Skeletal muscle satellite cell (primary cell): Measurements from ENCODE around the gene PRRG1.
"Not testable (repeated sequence)": the region's sequence is repeated elsewhere in the genome, so short reads cannot be mapped to it uniquely, and the experiment has no call there.

Source experiments
- H3K27me3 ChIP-seq: 2 replicates; pipeline ENCODE4 v1.7.0; 2013; ENCODE audit warnings: low read length; ENCODE audit not compliant: control insufficient read depth, insufficient read depth
- H3K36me3 ChIP-seq: 2 replicates; pipeline ENCODE4 v1.7.0; 2013; ENCODE audit warnings: mild to moderate bottlenecking, control low read depth, low read length; ENCODE audit not compliant: insufficient read depth
- H3K4me1 ChIP-seq: 2 replicates; pipeline ENCODE4 v1.7.0; 2013; ENCODE audit warnings: low read length; ENCODE audit not compliant: control insufficient read depth, insufficient read depth
- H3K4me2 ChIP-seq: 2 replicates; pipeline ENCODE4 v1.7.0; 2013; ENCODE audit warnings: mild to moderate bottlenecking, low read length
- H3K4me3 ChIP-seq: 2 replicates; pipeline ENCODE4 v1.7.0; 2013; ENCODE audit warnings: low read length
- H3K9ac ChIP-seq: 2 replicates; pipeline ENCODE4 v1.7.0; 2013; ENCODE audit warnings: mild to moderate bottlenecking, low read depth, low read length, moderate library complexity
- H3K9me3 ChIP-seq: replicated peaks from 2 replicates; pipeline ENCODE4 v1.7.0; 2013; ENCODE audit warnings: mild to moderate bottlenecking, control low read depth, low read length

Gene PRRG1

GRCh38 chrX:37474478-37474877 lies 125.3 kb downstream of the PRRG1 start:
- Histone ChIP-seq H3K9me3 (no peaks in the 10 kb centered on the region), H3K9ac (no peak overlapping the region), H3K27me3 (no peaks in the 10 kb centered on the region), H3K4me1 (no peaks in the 10 kb centered on the region), H3K36me3 (no peaks in the 10 kb centered on the region), H3K4me2 (no peak overlapping the region), H3K4me3 (no peak overlapping the region)

DNA sequence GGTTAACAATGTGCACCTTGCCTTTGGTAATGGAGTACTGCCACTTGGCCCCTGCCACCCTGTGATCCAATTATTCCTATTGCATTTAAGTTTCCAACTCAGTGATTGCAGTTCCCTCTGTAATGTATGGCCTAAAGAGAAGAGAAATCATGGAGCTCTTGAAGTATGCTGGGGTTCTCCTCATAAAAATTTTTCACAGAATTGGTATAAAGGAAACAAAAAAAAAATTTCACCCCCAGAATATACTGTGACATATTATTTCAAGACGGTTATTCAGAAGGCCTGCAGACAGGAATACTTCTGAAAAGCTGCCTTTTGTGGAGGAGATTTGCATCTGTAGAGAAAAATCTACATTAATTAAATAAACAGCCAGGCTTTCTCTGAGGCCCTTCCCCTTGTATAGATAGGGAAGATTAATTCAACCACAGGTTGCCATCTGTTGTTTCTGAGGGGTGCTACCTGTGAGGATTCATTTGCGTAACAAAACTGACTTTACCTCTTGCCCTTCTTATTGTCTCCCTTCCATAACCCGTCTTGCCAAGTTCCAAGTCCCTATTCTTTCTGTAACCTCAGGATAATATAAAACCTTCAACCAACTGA lies 127.5 kb downstream of the PRRG1 start:
- no peak overlapping the region for H3K4me2 ChIP-seq
- H3K36me3 ChIP-seq, result no peaks in the 10 kb centered on the region
- H3K9ac ChIP-seq, result no peak overlapping the region
- H3K9me3 ChIP-seq, result no peaks in the 10 kb centered on the region
- H3K27me3 ChIP-seq, result no peaks in the 10 kb centered on the region
- no peaks in the 10 kb centered on the region for H3K4me1 ChIP-seq
- no peak overlapping the region for H3K4me3 ChIP-seq

DNA sequence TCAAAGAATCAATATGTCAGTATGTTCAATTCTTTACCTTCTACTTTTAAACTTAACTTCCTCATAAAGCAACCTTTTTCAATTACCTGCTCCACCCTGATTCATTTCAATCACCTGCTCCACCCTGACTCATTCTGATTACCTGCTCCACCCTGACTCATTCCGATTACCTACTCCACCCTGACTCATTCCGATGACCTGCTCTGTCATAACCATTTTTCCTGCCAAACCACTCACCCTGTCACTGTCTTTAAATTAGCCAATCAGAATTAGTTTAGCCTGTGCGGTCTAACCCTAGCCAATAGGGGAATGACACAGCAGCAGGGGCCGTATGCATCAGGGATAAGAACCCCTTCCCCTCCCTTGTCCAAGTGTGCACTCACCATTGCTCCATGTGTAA lies 135.2 kb downstream of the PRRG1 start:
- H3K27me3 ChIP-seq, H3K36me3 ChIP-seq, H3K4me2 ChIP-seq, H3K4me3 ChIP-seq, H3K9ac ChIP-seq, H3K4me1 ChIP-seq, H3K9me3 ChIP-seq: not testable (repeated sequence)

GRCh38 chrX:37485429-37485828 lies 136.3 kb downstream of the PRRG1 start:
- no peaks in the 10 kb centered on the region for H3K4me1 ChIP-seq
- no peak overlapping the region for H3K4me2 ChIP-seq
- no peaks in the 10 kb centered on the region for H3K27me3 ChIP-seq
- H3K36me3 ChIP-seq, result no peaks in the 10 kb centered on the region
- H3K9me3 ChIP-seq, result no peaks in the 10 kb centered on the region
- H3K4me3 ChIP-seq, result no peak overlapping the region
- H3K9ac ChIP-seq, result no peak overlapping the region

DNA sequence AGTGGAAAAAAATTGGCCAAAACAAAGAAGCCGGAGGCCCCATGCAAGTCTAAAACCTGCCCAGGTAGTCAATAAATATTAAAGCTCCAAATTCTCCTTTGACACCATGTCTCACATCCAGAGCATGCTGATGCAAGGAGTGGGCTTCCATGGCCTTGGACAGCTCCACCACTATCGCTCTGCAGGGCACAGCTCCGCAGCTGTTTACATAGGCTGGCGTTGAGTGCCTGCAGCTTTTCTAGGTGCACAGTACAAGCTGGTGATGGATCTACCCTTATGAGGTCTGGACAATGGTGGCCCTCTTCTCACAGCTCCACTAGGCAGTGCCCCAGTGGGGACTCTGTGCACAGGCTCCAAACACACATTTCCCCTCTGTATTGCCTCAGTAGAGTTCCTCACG lies 138.1 kb downstream of the PRRG1 start:
- H3K36me3 ChIP-seq, result no peaks in the 10 kb centered on the region
- H3K9ac ChIP-seq, result no peak overlapping the region
- no peaks in the 10 kb centered on the region for H3K4me1 ChIP-seq
- H3K4me3 ChIP-seq, result no peak overlapping the region
- no peak overlapping the region for H3K4me2 ChIP-seq
- no peaks in the 10 kb centered on the region for H3K27me3 ChIP-seq
- H3K9me3 ChIP-seq, result no peaks in the 10 kb centered on the region

- H3K36me3 ChIP-seq, result no peaks in the 10 kb centered on the region
- no peaks in the 10 kb centered on the region for H3K4me1 ChIP-seq
- H3K4me2 ChIP-seq, result no peak overlapping the region
- no peak overlapping the region for H3K4me3 ChIP-seq
- no peaks in the 10 kb centered on the region for H3K9me3 ChIP-seq
- no peaks in the 10 kb centered on the region for H3K27me3 ChIP-seq
- no peak overlapping the region for H3K9ac ChIP-seq
Observed at GRCh38 chrX:37488323-37488722, 139.2 kb downstream of the PRRG1 start.

DNA sequence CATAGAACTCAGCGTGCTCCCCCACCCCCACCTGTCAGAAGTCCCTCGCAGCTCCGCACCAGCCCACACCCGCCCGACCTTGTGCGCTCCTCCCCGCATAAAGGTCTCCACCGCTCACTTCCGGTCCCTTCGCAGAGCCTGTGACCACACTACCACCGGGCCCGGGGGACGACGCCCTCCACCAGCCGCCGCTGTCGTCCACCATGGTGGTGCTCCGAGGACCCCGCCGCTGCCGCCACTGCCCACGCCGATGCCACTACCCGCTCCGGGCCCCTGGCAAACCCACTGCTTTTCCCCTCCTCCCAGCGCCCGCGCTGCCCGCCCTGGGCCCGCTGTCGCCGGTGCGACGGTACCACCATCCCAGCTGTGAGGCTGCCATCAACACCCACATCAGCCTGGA lies 142.5 kb downstream of the PRRG1 start:
- Histone ChIP-seq H3K36me3 (no peaks in the 10 kb centered on the region), H3K4me1 (no peaks in the 10 kb centered on the region), H3K27me3 (no peaks in the 10 kb centered on the region), H3K4me2 (no peak overlapping the region), H3K9me3 (no peaks in the 10 kb centered on the region), H3K9ac (no peak overlapping the region), H3K4me3 (no peak overlapping the region)

- not testable (repeated sequence) for H3K9ac ChIP-seq, H3K4me1 ChIP-seq, H3K4me3 ChIP-seq, H3K36me3 ChIP-seq, H3K9me3 ChIP-seq, H3K4me2 ChIP-seq, H3K27me3 ChIP-seq
Observed at GRCh38 chrX:37495760-37496159, 146.6 kb downstream of the PRRG1 start.

DNA sequence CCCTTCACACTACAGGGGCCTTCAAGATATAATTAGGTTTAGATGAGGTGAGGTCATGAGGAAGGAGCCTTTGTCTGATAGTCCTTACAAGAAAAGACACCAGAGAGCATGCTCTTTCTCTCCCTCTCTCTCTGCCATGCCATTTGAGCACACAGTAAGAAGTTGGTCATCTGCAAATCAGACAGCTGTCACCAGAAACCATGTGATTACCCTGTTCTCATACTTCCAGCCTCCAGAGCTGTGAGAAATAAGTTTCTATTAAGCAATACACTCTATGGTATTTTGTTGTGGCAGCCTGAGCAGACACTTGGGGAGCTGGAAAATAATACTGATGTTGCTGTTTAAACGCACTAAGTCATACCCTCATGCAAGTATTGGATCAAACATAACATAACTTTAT lies 148.0 kb downstream of the PRRG1 start:
- not testable (repeated sequence) for H3K27me3 ChIP-seq, H3K4me1 ChIP-seq, H3K9ac ChIP-seq, H3K9me3 ChIP-seq, H3K4me3 ChIP-seq, H3K36me3 ChIP-seq, H3K4me2 ChIP-seq

DNA sequence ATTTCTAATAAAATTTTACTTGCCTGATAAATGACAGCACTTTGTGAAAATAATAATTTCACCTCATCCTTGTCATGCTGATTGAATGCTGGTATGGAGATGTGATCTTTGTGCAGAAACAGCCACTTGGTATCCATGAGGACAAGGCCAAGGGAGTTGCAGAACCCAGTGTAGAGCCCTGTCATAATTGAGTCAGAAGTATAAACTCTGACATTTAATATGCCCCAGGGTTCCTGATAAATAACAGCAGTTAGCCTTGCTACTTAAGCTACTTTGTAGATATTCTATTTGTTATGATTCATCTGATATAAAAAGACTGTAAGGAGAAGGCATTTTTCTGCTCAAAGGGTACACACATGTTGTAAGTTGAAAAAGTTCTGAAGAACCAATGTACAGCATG lies 149.2 kb downstream of the PRRG1 start:
- not testable (repeated sequence) for H3K36me3 ChIP-seq, H3K4me2 ChIP-seq, H3K9ac ChIP-seq, H3K4me1 ChIP-seq, H3K9me3 ChIP-seq, H3K4me3 ChIP-seq, H3K27me3 ChIP-seq

GRCh38 chrX:37499649-37500048 lies 150.5 kb downstream of the PRRG1 start:
- H3K27me3 ChIP-seq, H3K36me3 ChIP-seq, H3K4me1 ChIP-seq: not testable (repeated sequence)

GRCh38 chrX:37504991-37505390 lies 155.8 kb downstream of the PRRG1 start:
- Histone ChIP-seq H3K27me3 (no peaks in the 10 kb centered on the region), H3K9me3 (no peaks in the 10 kb centered on the region), H3K4me2 (no peak overlapping the region), H3K36me3 (no peaks in the 10 kb centered on the region), H3K9ac (no peak overlapping the region), H3K4me1 (no peaks in the 10 kb centered on the region), H3K4me3 (no peak overlapping the region)

More at GRCh38 chrX:37499649-37500048, 150.5 kb downstream of the PRRG1 start:
- not testable (repeated sequence) for H3K4me3 ChIP-seq, H3K9me3 ChIP-seq, H3K9ac ChIP-seq, H3K4me2 ChIP-seq
